GM19099 (cell line): ENCODE data around the gene STK16.
A peak's percentile ranks its signal among the peaks of the same experiment; 100 is the strongest.

Experiments
- POLR2A ChIP-seq: IDR thresholded peaks from 3 replicates; pipeline ENCODE4 v1.6.1; 2011; ENCODE audit warnings: low read depth; ENCODE audit not compliant: insufficient read length; ENCODE audit errors: extremely low read depth

The STK16 gene

GRCh38 chr2:219210196-219210885 is 34.9 kb upstream of the STK16 start:
- TF ChIP-seq POLR2A = no peak

- TF ChIP-seq POLR2A = no peak
These were observed 34.4 kb upstream of the STK16 start for GRCh38 chr2:219210886-219211362.

DNA sequence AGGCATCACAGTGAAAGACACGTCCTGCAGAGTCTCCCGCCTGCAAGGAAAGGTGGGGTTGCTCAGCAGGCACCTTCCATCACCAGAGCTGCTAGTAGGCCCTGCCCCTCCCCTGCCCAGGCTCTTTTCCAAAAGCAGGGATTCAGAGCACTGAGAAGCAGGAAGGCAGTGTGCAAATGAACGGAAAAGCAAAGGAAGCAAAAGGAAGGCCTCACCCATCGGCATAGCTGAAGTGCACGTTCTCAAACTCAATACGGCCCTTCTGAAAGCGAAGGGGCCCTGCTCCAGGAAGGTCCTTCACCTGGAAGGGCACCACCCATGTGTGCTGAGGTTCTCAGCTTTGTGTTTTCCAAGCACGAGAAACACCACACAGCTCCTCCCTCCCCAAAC is 32.3 kb upstream of the STK16 start:
- TF ChIP-seq POLR2A = no peak

GRCh38 chr2:219213486-219214071 is 31.7 kb upstream of the STK16 start:
- TF ChIP-seq POLR2A = no peak

GRCh38 chr2:219214141-219214540 is 31.1 kb upstream of the STK16 start:
- TF ChIP-seq POLR2A = no peak

DNA sequence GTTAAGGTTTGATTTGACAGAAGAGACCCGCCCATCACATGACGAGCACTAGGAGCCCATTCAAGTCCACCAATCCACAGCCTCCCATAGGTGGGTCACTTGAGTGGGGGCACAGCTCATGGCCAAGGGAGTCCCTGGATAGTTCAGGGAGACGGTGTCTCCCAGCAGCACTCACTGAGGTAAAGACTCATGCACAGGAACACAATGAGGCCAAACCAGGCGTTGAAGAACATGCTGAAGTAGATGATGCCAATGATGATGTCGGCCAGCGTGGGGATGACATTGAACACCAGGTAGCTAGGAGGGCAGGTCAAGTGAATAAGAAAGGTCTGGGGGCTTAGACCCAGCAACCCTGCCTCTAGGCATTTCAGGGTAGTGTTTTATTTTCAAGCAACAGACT is 30.5 kb upstream of the STK16 start:
- no peak for TF ChIP-seq POLR2A

DNA sequence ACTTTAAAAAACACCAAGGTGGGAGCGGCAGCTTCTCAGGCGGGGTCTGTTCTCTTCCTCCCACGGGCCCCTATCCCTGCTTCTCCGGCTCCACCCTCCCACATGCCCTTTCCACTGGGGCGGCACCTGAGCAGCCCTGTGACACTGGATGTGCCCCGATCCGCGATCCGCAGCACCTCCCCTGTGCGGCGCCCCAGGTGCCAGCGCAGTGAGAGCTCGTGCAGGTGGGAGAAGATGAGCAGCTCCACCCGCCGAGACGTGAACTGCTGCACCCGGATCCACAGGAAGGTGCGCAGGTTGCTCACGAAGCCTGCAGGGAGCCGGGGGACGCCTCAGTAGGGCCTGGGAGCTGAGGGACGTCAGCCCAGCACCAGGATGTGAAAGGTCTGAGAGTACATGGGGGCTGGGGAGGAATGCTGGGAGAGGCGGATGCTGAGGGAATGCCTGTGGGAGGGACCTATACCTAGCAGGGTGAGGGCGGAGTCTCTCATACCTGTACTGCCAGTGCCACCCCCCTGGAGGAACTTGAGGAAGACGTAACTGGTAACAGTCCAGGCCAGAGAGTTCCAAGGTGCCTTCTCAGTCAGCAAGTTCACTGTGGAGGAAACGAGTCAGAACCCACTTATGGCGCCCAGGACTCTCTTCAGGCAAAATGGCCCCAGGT is 29.3 kb upstream of the STK16 start:
- TF ChIP-seq POLR2A = no peak

DNA sequence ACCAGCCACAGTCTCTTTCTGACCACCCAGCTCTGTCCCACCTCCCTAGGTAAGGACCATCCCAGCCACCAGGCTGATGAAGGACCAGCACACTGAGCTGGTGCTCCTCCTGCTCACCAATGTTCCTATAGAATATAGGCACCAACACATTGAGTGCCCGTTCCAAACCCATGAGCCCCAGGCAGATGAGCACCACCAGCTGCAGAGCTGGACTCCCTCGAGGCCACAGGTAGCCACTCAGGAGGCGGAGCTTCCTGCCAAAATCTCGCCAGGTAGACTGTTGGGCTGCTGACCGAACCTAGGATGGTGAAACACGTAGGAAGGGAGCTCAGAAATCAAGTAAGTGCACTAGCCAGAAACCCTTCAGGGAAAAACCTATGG is 28.8 kb upstream of the STK16 start:
- TF ChIP-seq POLR2A = no peak

- TF ChIP-seq POLR2A = no peak
These were observed 27.0 kb upstream of the STK16 start for GRCh38 chr2:219218217-219218731.

- peak; percentile 79 for TF ChIP-seq POLR2A
These were observed 26.3 kb upstream of the STK16 start, which contains the start of gene ABCB6 for GRCh38 chr2:219218732-219219701. Gene ABCB6 (minus strand): TSS chr2:219218958. CDS start chr2:219218673, 285 bp downstream.

DNA sequence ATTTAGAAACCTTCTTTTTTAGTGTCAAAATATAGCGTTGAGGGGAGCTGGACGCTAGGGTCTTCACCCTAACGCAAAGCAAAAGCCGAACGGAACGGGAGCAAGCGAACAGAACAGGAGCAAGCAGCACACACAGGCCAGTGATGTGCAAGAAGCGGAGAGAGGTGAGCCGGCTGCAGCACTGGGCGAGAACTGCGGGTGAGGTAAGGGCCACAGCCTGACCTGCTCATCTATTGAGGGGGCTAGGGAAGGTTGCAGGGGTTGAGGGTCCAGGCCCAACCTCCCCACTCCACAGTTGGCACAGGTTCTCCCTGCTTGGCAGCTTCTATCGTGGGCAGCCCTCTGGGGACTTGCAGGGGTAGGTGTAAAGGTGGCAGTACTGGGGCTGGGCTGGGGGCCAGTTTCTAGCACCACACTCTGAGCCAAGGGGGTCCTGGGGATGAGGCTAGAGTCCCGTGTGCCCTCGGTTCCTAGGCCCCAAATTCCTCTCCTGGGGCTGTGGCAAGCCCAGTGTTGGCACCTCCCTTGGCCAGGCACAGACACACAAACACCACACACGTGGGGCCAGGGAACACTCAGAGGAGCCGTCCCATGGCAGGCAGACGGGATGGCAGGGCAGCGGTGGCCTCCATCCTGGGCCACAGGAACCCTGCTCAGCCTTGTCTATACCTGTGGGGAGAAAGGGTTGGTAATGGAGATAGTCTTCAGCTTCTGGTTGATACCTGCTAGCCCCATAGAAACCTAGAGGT is 25.3 kb upstream of the STK16 start:
- no peak for TF ChIP-seq POLR2A

DNA sequence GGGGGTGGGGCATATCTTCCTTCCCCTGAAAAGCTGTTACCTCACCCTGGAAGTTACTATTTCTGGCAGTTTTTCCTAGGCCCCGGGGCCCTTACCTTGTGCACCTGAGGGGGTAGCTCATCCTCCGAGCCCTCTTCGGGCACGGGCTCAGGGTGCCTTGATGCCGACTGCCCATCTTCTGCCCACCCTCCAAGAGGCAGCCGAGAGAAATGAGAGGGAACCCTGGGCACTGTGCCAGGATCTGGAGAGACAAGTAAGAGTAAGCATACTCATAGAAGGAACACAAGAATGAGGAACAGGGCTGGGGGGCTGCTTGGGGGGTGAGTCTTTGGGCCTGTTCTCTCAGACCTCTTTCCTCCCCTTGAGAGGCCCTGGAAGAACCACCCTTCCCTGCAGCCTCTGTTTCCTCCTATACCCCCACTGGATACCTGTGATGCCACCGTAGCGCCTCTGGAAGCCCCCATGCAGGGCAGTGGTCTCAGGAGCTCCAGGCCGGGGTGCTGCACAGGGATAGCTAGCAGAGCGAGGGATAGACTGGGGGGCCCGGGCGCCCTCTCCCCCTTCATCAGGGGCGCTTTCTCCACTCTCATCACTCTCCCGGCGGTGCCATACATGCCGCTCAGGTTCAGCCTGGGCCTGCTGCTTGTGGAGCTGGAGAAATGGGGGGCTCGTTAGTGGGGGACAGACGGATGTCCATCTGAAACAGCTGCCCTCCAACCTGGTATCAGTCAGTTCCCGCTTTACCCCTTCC is 24.5 kb upstream of the STK16 start:
- TF ChIP-seq POLR2A = no peak

- no peak for TF ChIP-seq POLR2A
These were observed 23.2 kb upstream of the STK16 start for GRCh38 chr2:219221957-219222518.

DNA sequence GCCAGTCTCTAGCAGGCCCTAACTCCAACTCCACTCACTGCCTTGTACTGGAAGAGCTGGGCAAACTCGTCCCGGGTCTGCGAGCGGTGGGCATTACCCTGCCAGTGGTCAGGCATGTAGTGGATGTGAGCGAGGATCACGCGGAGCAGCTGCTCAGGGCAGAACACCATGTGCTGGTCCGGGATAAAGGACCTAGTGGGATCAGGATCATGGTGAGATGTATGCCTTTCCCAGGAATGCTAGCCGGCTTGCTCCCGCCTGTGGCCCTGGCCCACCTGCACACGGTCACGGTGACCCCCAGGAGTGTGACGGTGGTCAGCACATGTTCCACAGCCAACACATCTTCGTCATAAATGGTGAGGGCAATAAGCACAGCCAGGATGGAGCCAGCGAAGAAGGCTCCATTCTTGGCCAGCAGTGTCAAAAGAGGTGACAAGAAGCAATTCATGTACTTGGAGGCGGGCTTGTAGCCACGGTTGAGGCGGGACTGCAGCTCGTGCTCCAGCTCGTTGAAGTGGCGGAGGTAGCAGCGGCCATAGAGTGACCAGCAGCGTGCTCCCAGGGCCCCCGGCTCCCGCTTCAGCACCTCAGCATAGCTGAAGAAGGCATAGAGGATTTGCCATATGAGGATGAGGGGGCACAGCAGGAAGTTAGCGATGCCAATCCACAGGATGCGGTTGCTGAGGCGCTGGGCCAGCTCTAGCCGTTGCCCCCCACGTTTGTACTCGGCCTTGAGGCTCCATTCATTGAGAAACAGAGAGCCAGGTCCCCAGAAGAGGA is 21.3 kb upstream of the STK16 start:
- no peak for TF ChIP-seq POLR2A
